Measurements from ENCODE around the gene GSTO2. TPM values are rescaled to one million over a fixed set of nuclear protein-coding genes. Genes with fewer than 3 reads are reported as not detected.
"Not testable (repeated sequence)": the region's sequence is repeated elsewhere in the genome, so short reads cannot be mapped to it uniquely, and the experiment has no call there.

Gene GSTO2
- 8.5 and 8.9 TPM in 2 replicates for total RNA-seq

- DNase-seq (ENCODE audit: low read depth): peak; percentile 97
Measured at GRCh38 chr10:104268713-104269645, at the start of gene GSTO2. TSS of gene GSTO2 (plus strand) at chr10:104269184. CDS start at chr10:104274916, 5,732 bp downstream.

GRCh38 chr10:104220522-104220921 is 48.5 kb upstream of the GSTO2 start:
- no peak for DNase-seq (ENCODE audit: low read depth)

GRCh38 chr10:104223304-104223703 is 45.7 kb upstream of the GSTO2 start:
- DNase-seq (ENCODE audit: low read depth): no peak

DNA sequence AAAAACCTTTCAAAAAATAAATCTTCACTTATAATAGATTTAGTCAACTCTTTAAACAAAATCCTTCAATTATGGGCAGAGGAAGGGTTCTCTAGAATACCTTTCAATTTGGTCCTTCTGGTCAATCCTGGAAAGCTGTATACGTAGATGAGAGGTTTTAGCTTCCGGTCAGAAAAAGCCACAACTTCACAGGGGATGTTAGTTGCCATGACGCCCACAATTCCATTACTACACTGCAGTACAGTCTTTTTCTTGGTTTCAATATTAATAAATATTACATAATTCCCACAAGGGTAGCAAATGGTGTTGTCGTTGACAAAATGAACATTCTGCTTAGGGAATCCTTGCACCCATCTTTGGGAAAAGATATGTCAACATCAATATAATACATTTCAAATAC is 38.5 kb upstream of the GSTO2 start:
- DNase-seq (ENCODE audit: low read depth): no peak

DNA sequence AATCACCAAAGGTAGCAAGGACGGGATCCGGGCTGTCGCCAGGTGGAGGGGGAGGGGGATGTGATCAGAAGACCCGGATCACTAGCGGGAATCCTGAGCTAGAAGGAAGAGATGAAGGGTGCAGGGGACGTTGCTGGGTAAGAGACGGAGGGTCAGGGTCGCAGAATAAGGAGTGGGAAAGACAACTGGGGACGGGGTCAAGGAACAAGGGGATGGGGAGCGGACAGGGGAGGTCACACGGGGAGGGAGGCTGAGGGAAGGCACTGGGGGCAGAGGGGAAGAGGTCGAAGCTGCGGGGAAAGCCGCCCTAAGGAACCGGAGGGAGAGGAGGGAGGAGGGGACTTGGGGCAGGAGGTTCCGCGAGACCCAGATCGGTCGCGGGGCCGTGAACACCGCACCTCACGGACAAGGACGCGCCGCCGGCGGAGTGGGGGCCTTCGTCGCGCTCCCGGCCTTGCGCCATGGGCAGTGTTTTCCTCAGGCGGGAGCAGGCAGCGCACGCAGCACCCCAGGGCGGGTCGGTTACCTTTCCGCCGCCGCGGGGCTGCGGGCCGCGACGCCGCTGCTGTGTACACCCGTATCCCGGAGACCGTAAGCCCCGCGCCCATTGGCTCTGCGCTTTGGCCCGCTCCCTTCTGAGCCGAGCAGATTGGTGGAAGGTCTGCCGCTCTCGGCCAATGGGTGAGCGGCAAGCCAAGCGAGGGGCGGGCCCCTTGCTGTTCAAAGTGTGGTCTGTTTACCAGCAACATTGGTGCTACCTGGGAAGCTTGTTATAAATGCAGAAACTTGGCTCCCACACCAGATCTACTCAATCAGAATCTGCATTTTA is 37.0 kb upstream of the GSTO2 start, which contains the start of gene CFAP43:
Gene CFAP43, minus strand, starts transcription at position 581 of the 829 bp plus-strand sequence. Its CDS starts 118 bp downstream, at position 463.
- peak; percentile 90 for DNase-seq (ENCODE audit: low read depth)

DNA sequence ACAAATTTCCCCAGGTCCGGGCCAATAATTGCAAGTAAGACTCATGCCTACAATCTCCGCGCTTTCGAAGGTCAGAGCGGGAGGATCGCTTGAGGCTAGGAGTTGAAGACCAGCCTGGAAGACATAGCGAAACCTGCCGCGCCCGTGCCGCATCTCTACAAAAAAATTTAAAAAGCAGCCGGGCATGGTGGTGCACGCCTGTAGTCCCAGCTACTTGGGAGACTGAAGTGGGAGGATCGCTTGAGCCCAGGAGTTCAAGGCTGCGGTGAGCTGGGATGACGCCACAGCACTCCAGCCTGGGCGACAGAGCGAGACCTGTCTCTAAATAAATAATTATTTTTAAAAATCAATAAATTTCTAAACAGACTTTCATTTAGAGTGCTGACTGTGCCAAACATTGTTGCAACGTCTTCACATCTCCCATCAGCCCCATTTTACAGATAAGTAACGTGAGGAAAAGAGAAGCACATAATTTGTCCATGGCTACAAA is 36.3 kb upstream of the GSTO2 start:
- DNase-seq (ENCODE audit: low read depth): no peak

- DNase-seq (ENCODE audit: low read depth): no peak
Measured at GRCh38 chr10:104233817-104234216, 35.2 kb upstream of the GSTO2 start.

DNA sequence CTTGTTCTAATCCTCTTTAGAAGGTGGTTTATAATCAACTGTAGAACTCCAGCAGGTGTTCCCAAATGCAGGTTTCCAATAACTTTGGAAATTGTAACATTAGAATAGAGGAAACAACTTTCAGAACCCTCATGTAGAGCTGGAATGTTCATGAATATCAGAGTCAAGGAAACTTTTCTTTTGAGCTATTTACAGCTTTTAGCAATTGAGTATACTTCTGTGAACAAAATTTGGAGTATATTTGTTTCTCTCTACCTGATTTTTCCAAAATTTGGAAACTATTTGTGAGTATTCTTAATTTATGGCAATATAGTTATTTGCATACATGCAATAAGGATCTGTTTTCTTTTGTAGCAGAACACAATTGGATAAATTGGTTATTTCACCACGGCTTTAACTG is 34.0 kb upstream of the GSTO2 start:
- no peak for DNase-seq (ENCODE audit: low read depth)

GRCh38 chr10:104235801-104236200 is 33.2 kb upstream of the GSTO2 start:
- DNase-seq (ENCODE audit: low read depth): no peak

- no peak for DNase-seq (ENCODE audit: low read depth)
Measured at GRCh38 chr10:104240078-104240477, 28.9 kb upstream of the GSTO2 start.

DNA sequence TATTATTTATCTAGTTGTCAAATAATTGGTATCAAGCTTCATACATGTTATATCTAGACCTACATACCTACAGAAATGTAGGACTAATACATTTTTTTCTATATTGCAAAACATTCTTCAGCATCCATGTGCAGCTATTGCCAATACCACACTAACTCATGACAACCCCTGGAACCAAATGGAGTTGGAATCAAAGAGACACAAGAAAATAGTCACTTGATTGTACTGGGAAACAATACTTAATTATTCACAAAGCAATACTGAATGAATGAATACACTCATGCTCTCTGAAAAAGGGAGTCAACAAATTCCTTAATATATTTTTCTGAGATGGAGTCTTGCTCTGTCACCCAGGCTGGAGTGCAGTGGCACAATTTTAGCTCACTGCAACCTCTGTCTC is 26.4 kb upstream of the GSTO2 start:
- DNase-seq (ENCODE audit: low read depth): no peak

DNA sequence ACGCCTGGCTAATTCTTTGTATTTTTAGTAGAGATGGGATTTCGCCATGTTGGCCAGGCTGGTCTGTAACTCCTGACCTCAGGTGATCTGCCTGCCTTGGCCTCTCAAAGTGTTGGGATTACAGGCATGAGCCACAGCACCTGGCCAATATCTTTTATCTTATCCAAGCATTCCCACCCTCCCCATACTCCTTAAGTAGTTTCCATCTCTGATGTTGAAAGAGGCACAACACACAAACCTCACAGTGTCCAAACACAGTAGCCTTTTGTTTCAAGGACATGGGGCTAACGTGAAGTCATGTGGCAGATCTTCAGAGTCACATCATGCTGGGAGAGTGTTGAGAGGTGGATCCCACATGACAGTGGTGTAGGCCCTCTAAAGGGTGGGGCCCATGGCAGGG is 26.0 kb upstream of the GSTO2 start:
- not testable (repeated sequence) for DNase-seq (ENCODE audit: low read depth)

DNA sequence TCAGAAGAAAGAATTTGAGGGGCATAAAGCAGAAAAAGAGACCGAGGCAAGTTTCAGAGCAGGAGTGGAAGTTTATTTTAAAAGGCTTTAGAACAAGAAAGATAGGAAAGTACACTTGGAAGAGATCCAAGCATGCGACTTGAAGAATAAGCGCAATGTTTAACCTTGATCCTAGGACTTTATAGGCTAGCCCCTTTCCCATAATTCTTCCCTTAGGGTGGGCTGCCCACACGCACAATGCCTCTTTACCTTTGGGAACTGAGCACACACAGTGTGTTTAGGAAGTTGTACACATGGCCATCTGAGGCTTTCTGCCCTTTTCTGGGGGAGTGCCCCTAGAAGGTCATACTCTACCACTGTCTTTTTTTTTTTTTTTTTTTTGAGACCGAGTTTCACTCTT is 25.5 kb upstream of the GSTO2 start:
- DNase-seq (ENCODE audit: low read depth): no peak

DNA sequence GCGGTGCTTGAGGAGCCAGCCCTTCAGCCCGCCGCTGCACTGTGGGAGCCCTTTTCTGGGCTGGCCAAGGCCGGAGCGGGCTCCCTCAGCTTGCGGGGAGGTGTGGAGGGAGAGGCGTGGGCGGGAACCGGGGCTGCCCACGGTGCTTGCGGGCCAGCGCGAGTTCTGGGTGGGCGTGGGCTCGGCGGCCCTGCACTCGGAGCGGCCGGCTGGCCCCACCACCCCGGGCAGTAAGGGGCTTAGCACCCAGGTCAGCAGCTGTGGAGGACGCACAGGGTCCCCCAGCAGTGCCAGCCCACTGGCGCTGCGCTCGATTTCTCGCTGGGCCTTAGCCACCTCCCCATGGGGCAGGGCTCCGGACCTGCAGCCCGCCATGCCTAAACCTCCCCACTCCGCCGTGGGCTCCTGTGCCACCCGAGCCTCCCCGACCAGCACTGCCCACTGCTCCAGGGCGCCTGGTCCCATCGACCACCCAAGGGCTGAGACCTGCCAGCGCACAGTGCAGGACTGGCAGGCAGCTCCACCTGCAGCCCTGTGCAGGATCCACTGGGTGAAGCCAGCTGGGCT is 23.8 kb upstream of the GSTO2 start:
- DNase-seq (ENCODE audit: low read depth): no peak

DNA sequence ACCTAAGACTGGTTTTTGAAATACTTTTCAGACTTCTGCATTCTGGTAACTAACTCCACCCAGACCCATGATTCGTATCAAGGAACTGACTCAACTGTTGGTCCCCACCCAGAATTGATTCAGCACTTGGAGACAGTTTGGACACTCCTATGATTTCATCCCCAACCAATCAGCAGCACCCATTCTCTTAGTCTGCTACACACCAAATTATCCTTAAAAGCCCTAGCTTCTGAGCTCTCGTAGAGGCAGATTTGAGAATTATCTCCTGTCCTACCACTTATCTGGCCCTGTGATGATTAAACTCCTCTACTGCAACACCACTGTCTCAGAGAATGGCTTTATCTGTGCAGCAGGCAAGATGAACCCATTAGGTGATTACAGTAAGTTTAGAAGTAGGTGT is 22.0 kb upstream of the GSTO2 start:
- DNase-seq (ENCODE audit: low read depth): no peak

DNA sequence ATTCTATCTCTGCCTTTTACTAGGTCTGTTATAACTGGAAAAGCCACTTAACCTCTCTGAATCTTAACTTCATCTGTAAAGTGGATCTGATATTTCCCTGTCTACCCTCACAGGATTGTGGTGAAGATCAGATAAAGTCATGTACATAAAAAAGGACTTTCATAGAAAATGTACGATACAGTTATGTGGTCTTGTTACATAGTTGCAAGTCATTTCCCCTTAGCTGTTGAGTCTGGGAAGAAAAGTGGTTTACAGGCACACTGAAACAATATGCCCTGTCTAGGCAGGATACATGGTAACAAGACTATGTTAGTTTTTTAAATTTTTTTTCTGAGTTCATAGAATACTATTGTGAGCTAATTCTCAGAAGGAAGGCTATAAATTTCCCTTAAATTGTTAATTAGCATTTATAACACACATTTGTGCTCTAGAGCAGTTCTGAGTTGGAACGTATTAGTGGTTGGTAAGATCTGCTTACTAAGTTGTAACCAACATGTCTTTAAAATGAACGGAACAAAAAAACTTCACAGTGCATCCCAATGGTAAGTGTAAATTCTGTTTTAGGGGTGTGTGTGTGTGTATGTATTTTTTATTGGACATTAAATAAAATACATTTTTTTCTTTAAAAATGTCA is 21.4 kb upstream of the GSTO2 start:
- no peak for DNase-seq (ENCODE audit: low read depth)

DNA sequence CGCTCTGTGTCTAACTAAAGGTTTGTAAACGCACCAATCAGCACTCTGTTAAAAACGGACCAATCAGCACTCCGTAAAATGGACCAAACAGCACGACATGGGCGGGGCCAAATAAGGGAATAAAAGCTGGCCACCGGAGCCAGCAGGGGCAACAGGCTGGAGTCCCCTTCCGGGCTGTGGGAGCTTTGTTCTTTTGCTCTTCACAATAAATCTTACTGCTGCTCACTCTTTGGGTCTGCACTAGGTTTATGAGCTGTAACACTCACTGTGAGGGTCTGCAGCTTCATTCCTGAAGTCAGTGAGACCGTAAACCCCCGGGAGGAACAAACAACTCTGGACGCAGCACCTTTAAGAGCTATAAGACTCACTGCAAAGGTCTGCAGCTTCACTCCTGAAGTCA is 20.1 kb upstream of the GSTO2 start:
- DNase-seq (ENCODE audit: low read depth): not testable (repeated sequence)

DNA sequence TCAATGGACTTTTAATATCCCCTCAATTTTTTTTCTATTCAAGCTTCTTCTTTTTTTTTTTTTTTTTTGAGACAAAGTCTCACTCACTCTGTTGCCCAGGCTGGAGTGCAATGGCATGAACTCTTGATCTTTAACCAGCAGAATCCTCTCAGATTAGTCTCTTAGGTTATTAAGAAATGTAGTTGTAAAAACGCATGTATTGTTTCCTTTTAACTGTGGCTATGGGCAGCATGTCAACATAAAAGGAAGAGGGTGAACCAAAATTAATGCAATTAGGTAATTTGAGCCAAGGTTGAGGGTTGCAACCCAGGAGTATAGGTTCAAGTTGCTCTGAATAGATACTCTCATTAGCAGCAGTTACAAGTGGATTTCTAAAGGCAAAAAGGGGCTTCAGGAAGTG is 18.6 kb upstream of the GSTO2 start:
- DNase-seq (ENCODE audit: low read depth): no peak

GRCh38 chr10:104251443-104251842 is 17.5 kb upstream of the GSTO2 start:
- DNase-seq (ENCODE audit: low read depth): no peak

DNA sequence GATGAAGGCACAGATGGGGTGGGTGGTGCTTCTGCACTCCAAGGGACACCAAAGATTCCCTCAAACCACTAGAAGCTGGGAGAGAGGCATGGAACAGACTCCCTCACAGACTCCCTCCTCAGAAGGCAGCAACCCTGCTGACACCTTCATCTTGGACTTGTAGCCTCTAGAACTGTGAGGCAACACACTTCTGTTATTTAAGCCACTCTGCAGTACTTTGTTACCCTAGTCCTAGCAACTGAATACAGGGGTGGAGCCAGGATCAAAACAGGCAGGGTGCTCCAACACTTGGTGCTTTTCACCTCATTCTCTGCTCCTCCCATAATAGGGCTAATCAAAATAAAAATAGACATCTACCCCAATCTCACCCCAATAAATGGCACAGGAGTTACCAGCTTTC is 16.6 kb upstream of the GSTO2 start:
- no peak for DNase-seq (ENCODE audit: low read depth)

- DNase-seq (ENCODE audit: low read depth): no peak
Measured at GRCh38 chr10:104253106-104253505, 15.9 kb upstream of the GSTO2 start.
